Measurements from ENCODE around the gene JMJD8. TPM values are rescaled to one million over a fixed set of nuclear protein-coding genes. Genes with fewer than 3 reads are reported as not detected.
"Not testable (repeated sequence)": the region's sequence is repeated elsewhere in the genome, so short reads cannot be mapped to it uniquely, and the experiment has no call there.

The JMJD8 gene
- total RNA-seq, 2 experiments from 2014 or later, result 37.2 to 43.0 TPM

DNA sequence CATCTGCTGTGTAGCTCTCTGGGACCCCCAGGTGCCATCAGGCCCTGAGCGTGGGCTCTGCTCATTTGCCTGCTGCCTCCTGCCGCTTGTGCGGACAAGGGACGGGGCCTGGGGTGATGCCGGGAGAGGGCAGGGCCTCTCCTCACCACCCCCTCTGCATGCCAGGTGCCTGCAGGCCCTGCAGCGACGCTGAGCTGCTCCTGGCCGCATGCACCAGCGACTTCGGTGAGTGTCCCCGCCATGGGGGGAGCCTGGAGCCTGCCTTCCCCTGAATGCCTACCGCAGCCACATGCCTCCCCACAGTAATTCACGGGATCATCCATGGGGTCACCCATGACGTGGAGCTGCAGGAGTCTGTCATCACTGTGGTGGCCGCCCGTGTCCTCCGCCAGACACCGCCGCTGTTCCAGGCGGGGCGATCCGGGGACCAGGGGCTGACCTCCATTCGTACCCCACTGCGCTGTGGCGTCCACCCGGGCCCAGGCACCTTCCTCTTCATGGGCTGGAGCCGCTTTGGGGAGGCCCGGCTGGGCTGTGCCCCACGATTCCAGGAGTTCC is 32.7 kb upstream of the JMJD8 start:
- H3K27ac Mint-ChIP-seq, result no peak overlapping the region
- H3K27me3 Mint-ChIP-seq, result peaks cover 11% of the 10 kb centered on the region
- no peak overlapping the region for H3K4me3 Mint-ChIP-seq

DNA sequence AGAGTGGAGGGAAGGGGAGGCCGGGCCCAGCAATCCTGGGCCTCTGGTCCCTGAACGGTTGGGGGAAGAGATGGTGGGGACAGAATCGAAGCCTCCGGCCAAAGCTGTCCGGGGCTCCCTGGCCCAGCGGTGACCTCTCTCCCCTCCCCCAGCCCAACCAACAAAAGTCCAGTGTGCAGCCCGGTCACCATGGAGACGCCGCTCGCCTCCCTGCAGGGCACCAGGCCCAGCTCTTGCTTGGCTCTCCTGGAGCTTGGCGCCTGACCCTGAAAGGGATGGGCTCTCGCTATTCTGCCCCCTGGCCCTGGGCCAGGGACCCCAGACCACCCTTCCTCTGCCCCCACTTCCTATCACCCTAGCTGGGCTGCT is 32.0 kb upstream of the JMJD8 start:
- DNase-seq, result no peak
- Mint-ChIP-seq H3K9me3 (no peaks in the 10 kb centered on the region), H3K27me3 (peaks cover 13% of the 10 kb centered on the region), H3K4me1 (peaks cover 20% of the 10 kb centered on the region), H3K4me3 (peak overlapping the region; percentile 72), H3K27ac (no peak overlapping the region), H3K36me3 (no peaks in the 10 kb centered on the region)

More for the DNA sequence above, 32.7 kb upstream of the JMJD8 start:
- peaks cover 20% of the 10 kb centered on the region for H3K4me1 Mint-ChIP-seq
- no peaks in the 10 kb centered on the region for H3K36me3 Mint-ChIP-seq
- no peaks in the 10 kb centered on the region for H3K9me3 Mint-ChIP-seq
- no peak for DNase-seq

DNA sequence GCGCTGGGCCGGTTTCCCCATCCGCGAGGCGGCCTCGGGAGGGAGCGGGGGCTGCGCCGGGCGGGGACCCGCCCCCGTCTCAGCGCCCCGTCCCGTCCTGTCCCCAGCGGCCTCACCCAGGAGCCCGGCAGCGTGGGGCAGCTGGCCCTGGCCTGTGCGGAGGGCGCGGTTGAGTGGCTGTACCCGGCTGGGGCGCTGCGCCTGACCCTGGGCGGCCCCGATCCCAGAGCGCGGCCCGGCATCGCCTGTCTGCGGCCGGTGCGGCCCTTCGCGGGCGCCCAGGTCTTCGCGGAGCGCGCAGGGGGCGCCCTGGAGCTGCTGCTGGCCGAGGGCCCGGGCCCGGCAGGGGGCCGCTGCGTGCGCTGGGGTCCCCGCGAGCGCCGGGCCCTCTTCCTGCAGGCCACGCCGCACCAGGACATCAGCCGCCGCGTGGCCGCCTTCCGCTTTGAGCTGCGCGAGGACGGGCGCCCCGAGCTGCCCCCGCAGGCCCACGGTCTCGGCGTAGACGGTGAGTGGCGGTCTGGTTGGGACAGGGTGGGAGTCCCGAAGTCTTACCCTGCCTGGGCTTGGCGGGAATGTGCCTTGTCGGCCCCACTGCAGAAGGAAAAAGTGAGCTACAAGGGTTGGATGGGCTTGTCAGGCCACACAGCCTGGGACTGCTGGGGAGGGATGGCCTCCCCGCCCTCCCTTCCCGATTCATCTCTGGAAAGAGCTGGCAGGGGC is 31.5 kb upstream of the JMJD8 start:
- Mint-ChIP-seq H3K4me1 (peaks cover 20% of the 10 kb centered on the region), H3K4me3 (peak overlapping the region; percentile 72), H3K27ac (no peak overlapping the region), H3K27me3 (peaks cover 16% of the 10 kb centered on the region), H3K36me3 (no peaks in the 10 kb centered on the region), H3K9me3 (no peaks in the 10 kb centered on the region)
- peak; percentile 42 for DNase-seq

DNA sequence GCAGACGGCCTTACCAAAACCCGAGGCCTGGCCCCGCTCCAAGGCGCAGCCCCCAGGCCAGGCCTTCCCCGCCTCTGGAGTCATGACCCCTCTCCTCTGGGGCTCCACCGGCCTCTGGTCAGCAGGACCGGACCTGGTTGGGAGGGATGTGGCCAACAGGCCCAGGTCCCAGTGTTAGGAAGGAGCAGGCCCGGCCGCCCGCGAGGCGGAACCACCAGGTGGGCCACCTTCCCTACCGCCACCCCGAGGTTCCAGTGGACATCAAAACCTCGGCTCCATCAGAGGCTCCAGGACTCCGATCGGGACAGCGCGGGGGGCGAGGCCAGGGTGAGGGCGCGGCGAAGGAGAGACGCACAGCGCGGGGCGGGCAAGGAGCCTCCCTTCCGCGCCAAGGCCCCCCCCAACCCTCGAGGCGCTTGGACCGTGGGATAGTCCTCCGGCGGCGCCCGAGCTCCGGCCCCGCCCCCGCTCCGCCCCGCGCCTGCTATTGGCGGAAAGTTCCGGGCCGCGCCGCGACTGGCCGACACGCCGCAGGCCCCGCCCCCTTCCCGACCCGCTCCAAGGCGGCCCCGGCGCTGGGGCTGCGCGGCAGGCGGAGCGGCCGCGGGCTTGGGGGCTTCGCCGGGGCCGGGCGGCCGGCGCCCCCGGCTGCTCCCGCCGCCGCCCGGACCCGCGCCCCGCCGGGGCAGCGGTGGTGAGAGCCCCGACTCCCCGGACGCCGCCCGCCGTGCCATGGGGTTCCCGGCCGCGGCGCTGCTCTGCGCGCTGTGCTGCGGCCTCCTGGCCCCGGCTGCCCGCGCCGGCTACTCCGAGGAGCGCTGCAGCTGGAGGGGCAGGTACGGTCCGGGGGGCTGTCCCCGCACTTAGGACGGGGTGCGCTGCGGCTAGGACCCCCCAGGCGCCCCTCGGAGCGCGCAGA is 30.7 kb upstream of the JMJD8 start, which contains the start of gene METRN:
TSS of gene METRN (plus strand) at position 561 of the 919 bp plus-strand sequence. CDS start at position 733, 172 bp downstream.
- H3K4me1 Mint-ChIP-seq, result peaks cover 15% of the 10 kb centered on the region
- DNase-seq, result peak; percentile 96
- H3K27me3 Mint-ChIP-seq, result peaks cover 24% of the 10 kb centered on the region
- no peaks in the 10 kb centered on the region for H3K36me3 Mint-ChIP-seq
- no peaks in the 10 kb centered on the region for H3K9me3 Mint-ChIP-seq
- no peak within 1 kb of the TSS for H3K27ac Mint-ChIP-seq
- peak within 1 kb of the TSS; percentile 72 for H3K4me3 Mint-ChIP-seq

DNA sequence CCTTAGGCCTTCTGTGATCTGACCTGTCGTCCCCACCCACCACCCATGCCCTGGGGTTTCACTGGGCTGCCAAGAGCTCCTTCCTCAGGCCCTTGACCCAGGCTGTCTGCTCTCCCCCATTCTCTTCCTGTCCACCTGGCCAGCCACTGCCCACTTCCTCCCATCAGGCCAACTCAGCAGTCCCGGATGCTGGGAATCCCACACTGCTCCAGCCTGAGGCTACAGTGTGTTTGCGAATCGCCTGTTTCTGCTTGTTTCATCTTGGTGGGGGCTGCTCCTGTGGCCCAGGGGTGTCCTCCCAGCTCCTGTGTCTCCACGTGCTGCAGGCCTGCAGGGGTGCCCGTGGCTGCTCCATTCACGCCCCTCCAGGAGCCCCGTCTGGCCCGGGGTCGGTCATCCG is 29.9 kb upstream of the JMJD8 start:
- Mint-ChIP-seq H3K9me3 (no peaks in the 10 kb centered on the region), H3K4me1 (peaks cover 11% of the 10 kb centered on the region), H3K4me3 (no peak overlapping the region), H3K27me3 (peaks cover 32% of the 10 kb centered on the region), H3K36me3 (no peaks in the 10 kb centered on the region), H3K27ac (no peak overlapping the region)
- DNase-seq, result no peak

DNA sequence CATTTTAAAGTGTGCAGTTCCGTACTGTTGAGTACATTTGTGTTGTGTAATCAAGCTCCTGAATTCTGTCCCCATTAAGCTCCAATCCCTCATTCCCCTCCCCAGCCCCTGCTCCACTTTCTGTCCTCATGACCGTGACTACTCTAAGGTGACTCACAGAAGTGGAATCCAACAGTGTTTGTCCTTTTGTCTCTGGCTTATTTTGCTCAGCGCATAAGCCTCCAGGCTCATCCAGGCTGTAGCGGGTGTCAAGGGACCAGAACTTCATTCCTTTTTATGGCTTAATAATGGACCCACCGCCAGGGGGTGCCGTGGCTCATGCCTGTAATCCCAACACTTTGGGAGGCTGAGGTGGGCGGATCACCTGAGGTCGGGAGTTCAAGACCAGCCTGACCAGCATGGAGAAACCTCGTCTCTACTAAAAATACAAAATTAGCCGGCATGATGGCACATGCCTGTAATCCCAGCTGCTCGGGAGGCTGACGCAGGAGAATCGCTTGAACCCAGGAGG is 28.7 kb upstream of the JMJD8 start:
- H3K36me3 Mint-ChIP-seq, H3K4me3 Mint-ChIP-seq, H3K27ac Mint-ChIP-seq, H3K4me1 Mint-ChIP-seq, H3K9me3 Mint-ChIP-seq: not testable (repeated sequence)
- DNase-seq, result peak; percentile 62
- H3K27me3 Mint-ChIP-seq, result peaks cover 44% of the 10 kb centered on the region

DNA sequence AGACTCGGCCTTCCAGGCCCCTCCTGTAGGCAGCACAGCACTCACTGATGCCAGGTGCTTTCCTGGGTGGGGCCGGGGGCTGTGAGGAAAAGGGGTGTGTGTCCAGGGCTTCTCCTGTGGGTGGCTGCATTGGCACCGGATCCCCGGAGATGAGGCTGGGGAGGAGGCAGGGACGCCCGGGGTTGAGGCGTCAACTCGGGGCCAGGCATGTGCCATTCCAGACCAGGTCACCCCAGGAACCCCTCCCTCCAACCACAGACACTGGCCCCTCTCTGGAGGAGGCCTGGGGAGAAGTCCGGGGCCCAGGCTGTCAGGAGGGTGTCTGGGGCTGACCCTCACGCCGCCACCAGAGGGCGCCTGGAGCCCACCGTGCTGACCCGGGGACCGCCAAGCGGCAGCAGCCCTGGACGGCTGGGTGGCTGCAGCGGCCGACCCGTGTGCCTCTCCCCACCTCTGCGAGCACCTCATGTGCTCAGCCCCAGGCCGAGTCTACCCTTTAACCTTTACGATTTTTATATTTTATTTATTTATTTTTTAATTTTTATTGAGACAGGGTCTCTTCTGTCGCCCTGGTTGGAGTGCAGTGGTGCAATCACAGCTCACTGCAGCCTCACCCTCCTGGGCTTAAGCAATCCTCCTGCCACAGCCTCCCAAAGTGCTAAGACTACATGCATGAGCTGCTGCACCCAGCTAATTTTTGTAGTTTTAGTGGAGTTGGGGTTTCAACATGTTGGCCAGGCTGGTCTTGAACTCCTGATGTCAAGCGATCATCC is 27.6 kb upstream of the JMJD8 start:
- Mint-ChIP-seq H3K9me3 (no peaks in the 10 kb centered on the region), H3K27me3 (peaks cover 55% of the 10 kb centered on the region), H3K36me3 (no peaks in the 10 kb centered on the region), H3K4me3 (no peak overlapping the region), H3K27ac (no peak overlapping the region), H3K4me1 (peaks cover 3% of the 10 kb centered on the region)
- DNase-seq, result peak; percentile 84

DNA sequence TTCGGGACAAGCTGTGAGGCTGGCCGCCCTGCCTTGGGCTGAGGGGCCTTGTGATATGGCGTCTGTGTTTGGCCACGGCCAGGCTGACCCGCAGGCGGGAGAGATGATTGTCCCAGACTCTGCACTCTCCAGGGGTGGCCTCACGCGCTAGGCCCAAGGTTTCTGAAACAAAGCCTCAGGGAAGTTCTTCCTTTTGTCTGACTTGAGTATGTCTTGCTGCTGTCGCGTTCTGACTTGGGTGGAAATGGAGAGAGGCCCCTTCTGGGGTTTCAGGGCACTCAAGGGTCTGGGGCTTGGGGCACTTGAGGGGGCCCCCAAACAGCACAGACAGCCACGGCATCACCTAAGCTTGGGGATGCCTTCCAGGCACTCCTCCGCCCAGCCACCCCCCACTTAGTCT is 26.9 kb upstream of the JMJD8 start:
- Mint-ChIP-seq H3K4me3 (no peak overlapping the region), H3K27ac (no peak overlapping the region), H3K4me1 (peaks cover 5% of the 10 kb centered on the region), H3K36me3 (no peaks in the 10 kb centered on the region), H3K27me3 (peaks cover 62% of the 10 kb centered on the region), H3K9me3 (no peaks in the 10 kb centered on the region)
- no peak for DNase-seq

DNA sequence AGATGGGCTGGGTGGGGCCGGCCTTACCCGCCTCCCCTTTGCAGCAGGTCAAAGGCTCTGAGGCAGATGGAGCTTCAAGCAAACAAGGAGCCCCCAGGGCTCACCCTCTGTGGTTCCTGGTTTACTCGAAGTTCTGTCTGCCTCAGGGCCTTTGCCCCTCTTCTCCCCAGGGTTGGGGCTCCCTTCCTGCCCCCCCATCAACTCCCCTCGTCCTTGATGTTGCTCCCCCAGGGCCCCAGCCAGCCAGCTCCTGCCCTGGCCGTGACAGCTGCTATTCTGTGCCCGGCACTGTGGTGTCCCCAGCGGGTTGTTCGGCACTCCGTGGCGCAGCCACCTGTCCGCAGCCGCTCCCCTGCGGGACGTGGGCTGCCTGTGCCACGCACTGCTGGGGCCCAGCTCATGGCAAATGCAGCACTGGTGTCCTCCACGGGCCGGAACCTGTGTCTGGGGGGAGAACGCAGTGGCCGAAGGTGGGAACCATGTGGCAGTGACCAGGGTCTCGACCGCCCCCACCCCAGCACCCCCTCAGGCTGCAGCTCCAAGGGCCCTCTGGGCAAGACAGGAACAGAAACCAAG is 26.5 kb upstream of the JMJD8 start:
- DNase-seq, result no peak
- Mint-ChIP-seq H3K27me3 (peaks cover 62% of the 10 kb centered on the region), H3K27ac (no peak overlapping the region), H3K9me3 (no peaks in the 10 kb centered on the region), H3K36me3 (no peaks in the 10 kb centered on the region), H3K4me3 (no peak overlapping the region), H3K4me1 (peaks cover 5% of the 10 kb centered on the region)

DNA sequence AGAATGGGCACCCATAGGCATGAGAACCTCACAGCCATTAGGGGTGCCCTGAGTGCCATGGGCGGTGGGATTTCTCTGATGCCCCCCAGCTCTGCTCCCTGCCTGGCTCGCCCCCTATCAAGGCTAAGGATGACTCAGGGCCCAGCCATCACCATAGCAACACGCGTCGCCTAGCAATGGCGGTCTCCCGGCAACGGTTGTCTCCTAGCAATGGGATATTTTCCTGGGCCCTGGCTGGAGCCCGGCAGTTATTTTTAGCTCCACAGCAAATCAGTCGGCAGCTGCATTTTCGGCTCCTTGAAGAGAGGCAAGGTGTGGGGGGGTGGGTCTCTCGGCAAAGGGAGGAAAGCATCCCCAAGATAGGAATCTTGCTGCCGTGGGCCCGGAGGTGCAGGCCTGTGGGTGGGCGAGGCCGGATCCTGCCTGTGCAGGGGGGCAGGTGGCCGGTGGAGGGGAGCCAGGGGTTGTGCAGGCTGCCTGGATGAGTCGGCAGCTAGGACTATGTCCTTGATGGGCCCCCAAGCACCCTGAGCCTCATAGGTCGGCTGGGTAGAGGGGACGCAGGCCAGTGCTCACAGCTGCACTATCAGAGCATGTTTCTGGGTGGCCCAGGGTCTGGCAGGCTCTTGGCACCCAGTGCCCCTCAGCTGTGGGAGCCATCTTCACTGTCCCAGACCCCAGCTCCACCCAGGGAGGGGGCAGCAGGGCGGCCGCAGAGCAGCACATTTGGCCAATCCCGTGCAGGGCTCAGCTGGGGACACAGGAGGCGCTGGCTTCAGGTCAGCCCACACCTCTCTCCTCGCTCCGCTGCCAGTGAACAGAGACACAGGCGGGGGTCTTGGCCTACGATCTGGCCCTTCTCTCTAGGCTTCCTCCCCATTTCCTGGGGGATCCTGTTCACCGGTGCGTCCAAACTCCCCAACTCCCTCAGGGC is 25.7 kb upstream of the JMJD8 start:
- H3K9me3 Mint-ChIP-seq, result no peaks in the 10 kb centered on the region

DNA sequence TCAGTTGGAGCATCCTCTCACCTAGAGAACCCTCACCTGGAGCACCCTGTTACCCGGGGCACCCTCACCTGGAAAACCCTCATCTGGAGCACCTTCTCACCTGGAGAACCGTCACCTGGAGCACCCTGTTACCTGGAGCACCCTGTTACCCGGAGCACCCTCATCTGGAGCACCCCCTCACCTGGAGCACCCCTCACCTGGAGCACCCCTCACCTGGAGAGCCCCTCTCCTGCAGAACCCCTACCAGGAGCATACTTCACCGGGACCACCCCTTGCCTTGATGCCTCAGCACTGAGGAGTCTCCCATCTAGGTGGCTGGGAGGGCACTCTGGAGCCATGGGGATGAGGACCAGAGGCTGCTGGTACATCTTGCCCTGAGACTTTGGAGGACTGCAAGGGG is 24.8 kb upstream of the JMJD8 start:
- H3K9me3 Mint-ChIP-seq, result no peaks in the 10 kb centered on the region

More for the DNA sequence above, 25.7 kb upstream of the JMJD8 start:
- H3K27ac Mint-ChIP-seq, result no peak overlapping the region
- peaks cover 62% of the 10 kb centered on the region for H3K27me3 Mint-ChIP-seq
- no peaks in the 10 kb centered on the region for H3K36me3 Mint-ChIP-seq
- peaks cover 5% of the 10 kb centered on the region for H3K4me1 Mint-ChIP-seq
- H3K4me3 Mint-ChIP-seq, result no peak overlapping the region
- DNase-seq, result no peak

DNA sequence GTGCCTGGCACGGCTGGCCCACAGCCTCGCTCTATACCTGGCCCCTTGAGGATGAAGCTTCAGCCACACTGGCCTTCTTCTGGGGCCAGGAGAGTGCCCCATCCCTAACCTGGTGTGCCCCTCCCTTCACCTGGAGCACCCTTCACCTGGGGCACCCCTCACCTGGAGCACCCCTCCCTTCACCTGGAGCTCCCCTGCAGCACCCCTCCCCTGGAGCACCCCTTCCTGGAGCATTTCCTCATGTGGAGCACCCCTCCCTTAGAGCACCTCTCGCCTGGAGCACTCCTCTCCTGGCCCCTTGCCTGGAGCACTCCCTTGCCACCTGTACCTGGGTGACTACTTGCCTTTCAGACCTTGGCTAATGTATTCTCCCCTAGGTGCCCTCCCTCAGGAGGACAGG is 23.9 kb upstream of the JMJD8 start:
- DNase-seq, result no peak
- peaks cover 70% of the 10 kb centered on the region for H3K27me3 Mint-ChIP-seq
- no peaks in the 10 kb centered on the region for H3K9me3 Mint-ChIP-seq
- H3K4me3 Mint-ChIP-seq, result no peak overlapping the region
- peaks cover 2% of the 10 kb centered on the region for H3K4me1 Mint-ChIP-seq
- H3K36me3 Mint-ChIP-seq, result no peaks in the 10 kb centered on the region
- no peak overlapping the region for H3K27ac Mint-ChIP-seq

More for the DNA sequence above, 24.8 kb upstream of the JMJD8 start:
- no peak overlapping the region for H3K27ac Mint-ChIP-seq
- H3K27me3 Mint-ChIP-seq, result peaks cover 66% of the 10 kb centered on the region
- peaks cover 2% of the 10 kb centered on the region for H3K4me1 Mint-ChIP-seq
- DNase-seq, result no peak
- H3K4me3 Mint-ChIP-seq, result no peak overlapping the region
- H3K36me3 Mint-ChIP-seq, result no peaks in the 10 kb centered on the region

DNA sequence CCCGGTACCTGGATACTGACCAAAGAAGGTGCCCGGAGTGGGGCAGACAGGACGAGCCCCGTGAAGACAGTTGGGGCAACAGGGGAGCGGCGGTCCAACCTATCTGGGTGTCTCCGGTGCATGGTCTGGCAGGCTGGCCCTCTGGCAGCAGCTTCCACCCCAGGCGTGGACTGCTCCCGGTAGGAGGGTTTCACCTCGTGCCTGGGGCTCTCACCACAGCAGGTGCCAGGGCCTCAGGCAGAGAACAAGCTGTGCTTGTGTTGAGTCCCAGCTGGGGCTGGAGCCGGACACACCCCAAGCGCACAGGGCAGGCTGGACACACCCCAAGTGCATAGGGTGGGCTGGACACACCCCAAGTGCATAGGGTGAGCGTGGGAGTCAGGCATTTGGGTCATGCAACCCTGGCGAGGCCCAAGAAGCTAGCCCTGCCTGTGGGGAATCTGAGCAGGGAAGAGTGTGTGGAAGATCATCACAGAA is 23.0 kb upstream of the JMJD8 start:
- H3K27ac Mint-ChIP-seq, result no peak overlapping the region
- H3K27me3 Mint-ChIP-seq, result peaks cover 73% of the 10 kb centered on the region
- H3K4me1 Mint-ChIP-seq, result peaks cover 2% of the 10 kb centered on the region
- DNase-seq, result no peak
- no peak overlapping the region for H3K4me3 Mint-ChIP-seq
- H3K36me3 Mint-ChIP-seq, result no peaks in the 10 kb centered on the region
- no peaks in the 10 kb centered on the region for H3K9me3 Mint-ChIP-seq
